Measurements from ENCODE around the gene KIR3DL2. TPM values are rescaled to one million over a fixed set of nuclear protein-coding genes. Genes with fewer than 3 reads are reported as not detected.
"Not testable (repeated sequence)": the region's sequence is repeated elsewhere in the genome, so short reads cannot be mapped to it uniquely, and the experiment has no call there.

Gene KIR3DL2
- total RNA-seq, 1 donor from 2014 or later, result not detected

DNA sequence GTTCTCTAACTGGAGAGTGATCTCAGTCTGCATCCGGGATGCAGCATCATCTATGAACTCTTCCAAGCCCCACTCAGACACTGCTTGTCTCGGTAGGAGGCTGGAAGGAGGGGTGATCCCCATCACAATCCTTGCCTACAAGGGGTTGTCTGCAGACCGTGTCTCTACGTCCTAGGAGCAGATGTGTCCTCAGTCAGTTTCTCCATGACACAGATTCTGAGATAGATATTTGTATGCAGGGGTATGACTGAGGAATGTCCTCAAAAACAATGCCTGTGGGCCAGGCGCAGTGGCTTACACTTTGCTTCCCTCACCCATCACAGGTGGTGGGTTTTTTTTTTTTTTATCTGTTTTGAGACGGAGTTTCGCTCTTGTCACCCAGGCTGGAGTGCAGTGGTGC lies 56.6 kb downstream of the KIR3DL2 start:
- DNase-seq (ENCODE audit: low spot score), result no peak
- intact Hi-C loops (cut with DNase I), result no loop called here

- intact Hi-C loops (cut with DNase I); DNase-seq (ENCODE audit: low spot score): not testable (repeated sequence)
These were observed 57.7 kb downstream of the KIR3DL2 start for GRCh38 chr19:54907899-54908298.

Other genes starting within 250 kb of the KIR3DL2 start
- gene LILRB1, start 220.0 kb upstream of the KIR3DL2 start, total RNA-seq, result 1.5 TPM
- gene LILRB4, start 187.5 kb upstream of the KIR3DL2 start, total RNA-seq, result 1.2 TPM
- not detected for gene KIR3DL3, start 126.0 kb upstream of the KIR3DL2 start, total RNA-seq
- gene KIR2DL3, start 111.9 kb upstream of the KIR3DL2 start, total RNA-seq, result not detected
- gene KIR2DL1, start 80.7 kb upstream of the KIR3DL2 start, total RNA-seq, result not detected
- not detected for gene KIR2DL4, start 46.8 kb upstream of the KIR3DL2 start, total RNA-seq
- gene KIR3DL1, start 34.0 kb upstream of the KIR3DL2 start, total RNA-seq, result not detected
- not detected for gene KIR2DS4, start 17.8 kb upstream of the KIR3DL2 start, total RNA-seq
- 0.70 TPM for gene FCAR, start 23.8 kb downstream of the KIR3DL2 start, total RNA-seq
- gene NCR1, start 55.7 kb downstream of the KIR3DL2 start, total RNA-seq, result not detected
- not detected for gene NLRP7, start 97.1 kb downstream of the KIR3DL2 start, total RNA-seq
- 0.86 TPM for gene NLRP2, start 115.9 kb downstream of the KIR3DL2 start, total RNA-seq
- gene GP6, start 187.8 kb downstream of the KIR3DL2 start, total RNA-seq, result 0.65 TPM
- 43.4 TPM for gene RDH13, start 212.7 kb downstream of the KIR3DL2 start, total RNA-seq
- gene EPS8L1, start 225.4 kb downstream of the KIR3DL2 start, total RNA-seq, result 1.9 TPM

Measured in cardiac septum (tissue), 1 donor.